HepG2 (cell line): ENCODE measurements around the gene NECAB2. TPM values are rescaled to one million over a fixed set of nuclear protein-coding genes. Genes with fewer than 3 reads are reported as not detected.
A peak's percentile ranks its signal among the peaks of the same experiment; 100 is the strongest.

Experiments used
- AKAP8 ChIP-seq: sonication (generic); formaldehyde crosslinking; IDR thresholded peaks from 2 replicates; pipeline ENCODE4 v1.5.1; 2020; ENCODE audit warnings: mild to moderate bottlenecking, missing genetic modification reagents
- BCLAF1 ChIP-seq: fragments of 450-650 bp; IDR thresholded peaks from 2 replicates; pipeline ENCODE4 v1.6.1; 2017; ENCODE audit warnings: mild to moderate bottlenecking
- FOXP1 ChIP-seq, 2 experiments: fragments of 450-650 bp in 1 of 2; IDR thresholded peaks; 2 replicates each; pipeline ENCODE4 v1.6.1; 2017 to 2018; ENCODE audit warnings: antibody characterized with exemption in 1 of 2
- GFI1 ChIP-seq: sonication (generic); formaldehyde crosslinking; IDR thresholded peaks from 2 replicates; pipeline ENCODE4 v1.5.0; 2020; ENCODE audit warnings: missing genetic modification reagents, mild to moderate bottlenecking, borderline replicate concordance
- HNRNPK ChIP-seq: fragments of 200-400 bp; formaldehyde crosslinking; IDR thresholded peaks from 2 replicates; pipeline ENCODE4 v1.6.1; 2018; ENCODE audit warnings: low read length, low read depth, moderate library complexity, mild to moderate bottlenecking; ENCODE audit not compliant: poor library complexity, severe bottlenecking
- KLF11 ChIP-seq: IDR thresholded peaks from 2 replicates; pipeline ENCODE4 v1.6.1; 2016; ENCODE audit warnings: missing compliant biosample characterization
- MAFF ChIP-seq: IDR thresholded peaks from 2 replicates; pipeline ENCODE4 v1.6.1; 2011; ENCODE audit warnings: low read depth, low read length, improper control_type of control experiment
- NFATC3 ChIP-seq: sonication (generic); formaldehyde crosslinking; IDR thresholded peaks from 2 replicates; pipeline ENCODE4 v1.5.1; 2020; ENCODE audit warnings: mild to moderate bottlenecking, missing genetic modification reagents
- NFE2L2 ChIP-seq: fragments of 150-350 bp; IDR thresholded peaks from 2 replicates; pipeline ENCODE4 v1.6.1; 2014; ENCODE audit warnings: low read length
- NPAS2 ChIP-seq: sonication (generic); formaldehyde crosslinking; IDR thresholded peaks from 2 replicates; pipeline ENCODE4 v1.8.0; 2022; ENCODE audit warnings: mild to moderate bottlenecking, missing genetic modification reagents, borderline replicate concordance
- PPARG ChIP-seq: conservative IDR thresholded peaks from 2 replicates; pipeline ENCODE4 v1.6.1; 2016; ENCODE audit warnings: missing biosample characterization, missing genetic modification reagents
- SAP130 ChIP-seq: IDR thresholded peaks from 2 replicates; pipeline ENCODE4 v1.6.1; 2016; ENCODE audit warnings: low read depth
- TEF ChIP-seq: sonication (generic); formaldehyde crosslinking; IDR thresholded peaks from 2 replicates; pipeline ENCODE4 v1.5.0; 2020; ENCODE audit warnings: missing genetic modification reagents
- ZFP91 ChIP-seq: sonication (generic); formaldehyde crosslinking; IDR thresholded peaks from 2 replicates; pipeline ENCODE4 v1.9.0; 2022; ENCODE audit warnings: missing genetic modification reagents, mild to moderate bottlenecking, borderline replicate concordance
- ZFYVE20 ChIP-seq: sonication (generic); formaldehyde crosslinking; IDR thresholded peaks from 2 replicates; pipeline ENCODE4 v1.8.0; 2023; ENCODE audit warnings: low read depth, mild to moderate bottlenecking, moderate library complexity, missing genetic modification reagents, borderline replicate concordance
- ZMYM4 ChIP-seq: sonication (generic); formaldehyde crosslinking; IDR thresholded peaks from 2 replicates; pipeline ENCODE4 v1.8.1; 2023; ENCODE audit warnings: mild to moderate bottlenecking, missing genetic modification reagents
- ZNF333 ChIP-seq: sonication (generic); formaldehyde crosslinking; IDR thresholded peaks from 2 replicates; pipeline ENCODE4 v1.4.0; 2020; ENCODE audit warnings: mild to moderate bottlenecking, missing genetic modification reagents, borderline replicate concordance
- ZNF549 ChIP-seq: sonication (generic); formaldehyde crosslinking; IDR thresholded peaks from 2 replicates; pipeline ENCODE4 v1.5.0; 2020; ENCODE audit warnings: missing genetic modification reagents
- ZNF737 ChIP-seq: sonication (generic); formaldehyde crosslinking; IDR thresholded peaks from 2 replicates; pipeline ENCODE4 v1.5.0; 2020; ENCODE audit warnings: missing genetic modification reagents, mild to moderate bottlenecking, borderline replicate concordance
- ZNF780A ChIP-seq: sonication (generic); formaldehyde crosslinking; IDR thresholded peaks from 2 replicates; pipeline ENCODE4 v1.8.0; 2022; ENCODE audit warnings: mild to moderate bottlenecking, missing genetic modification reagents, moderate library complexity
- polyA plus RNA-seq, 8 experiments: library from polyadenylated mRNA; depleted of rRNA in 3 of 8; stranded (reverse) in 7 of 8; unstranded in 1 of 8; fragments of >200 nt; fragmentation: Illumina TruSeq in 4 of 8; extraction: Trizol in 4 of 8; gene quantifications; 2 replicates each; pipeline versions ENCODE4 v1.2.1 to v1.2.3, GENCODE V29; 2011 to 2016; ENCODE audit warnings: low read depth in 4 of 8, missing spikeins in 1 of 8, mixed read lengths in 1 of 8; ENCODE audit not compliant: insufficient read depth in 1 of 8
- total RNA-seq, 5 experiments: library from RNA; depleted of rRNA; stranded (reverse); fragments of >200 nt; fragmentation: Illumina TruSeq; extraction: Trizol; gene quantifications; 2 replicates each; pipeline ENCODE4 v1.2.3, GENCODE V29; 2016; ENCODE audit warnings: low read depth in 1 of 5
- TF ChIP-seq, protein P1 (sequence below): sonication (generic); formaldehyde crosslinking; IDR thresholded peaks from 2 replicates; pipeline ENCODE4 v1.4.0; 2020; ENCODE audit warnings: missing genetic modification reagents, borderline replicate concordance

Gene NECAB2
- total and polyA plus RNA-seq, 2 of the 13 experiments (the other 11 are each of a cell fraction or from before 2014, with no cell fraction given): 0.21 to 0.49 TPM

DNA sequence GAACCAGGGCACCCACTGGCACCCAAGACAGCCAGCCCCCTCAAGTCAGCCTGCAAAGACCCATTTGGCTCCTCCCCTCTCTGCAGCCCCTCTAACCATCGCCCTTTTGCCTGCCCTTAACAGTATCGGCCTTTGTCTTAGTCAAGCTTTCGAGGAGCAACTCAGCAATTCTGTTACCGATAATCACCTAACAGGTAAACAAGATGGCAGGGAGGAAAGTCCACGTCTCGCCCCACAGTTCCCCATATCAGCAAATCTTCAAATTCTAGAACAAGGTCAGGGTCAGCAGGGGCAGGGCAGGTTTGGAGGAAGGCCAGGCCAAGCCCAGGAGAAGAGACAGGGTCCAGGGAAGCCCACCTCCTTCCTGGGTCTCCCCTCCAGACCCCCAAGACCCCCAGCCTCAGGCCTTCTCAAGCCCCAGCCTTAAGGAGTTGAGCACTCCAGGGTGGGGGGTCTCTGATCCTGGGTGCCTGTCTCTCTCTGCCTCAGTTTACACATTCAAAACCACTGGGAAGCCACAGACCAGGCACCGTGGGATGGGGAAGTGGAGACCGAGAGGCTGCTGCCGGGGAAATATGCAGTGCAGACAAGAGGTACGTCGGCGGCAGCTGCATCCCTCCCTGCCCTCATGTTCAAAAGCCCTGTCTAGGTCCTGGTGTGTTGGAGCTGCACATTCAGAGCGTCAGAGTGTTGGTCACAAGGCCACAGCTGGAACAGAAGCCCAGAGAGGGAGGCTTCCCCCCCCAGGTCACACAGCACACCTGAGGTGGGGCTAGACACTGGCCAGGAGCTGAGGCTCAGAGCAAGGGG is 18.9 kb upstream of the NECAB2 start (continued):
- peak; percentile 70 for TF ChIP-seq ZMYM4 (CRISPR knock-in tag)
- TF ChIP-seq TEF (CRISPR knock-in tag): no peak
- peak; percentile 82 for TF ChIP-seq SAP130 (CRISPR knock-in tag)
- TF ChIP-seq FOXP1 (IDR thresholded peaks at IDR 0.05): no peak
- peak; percentile 97 for TF ChIP-seq FOXP1 (CRISPR knock-in tag; IDR thresholded peaks at IDR 0.05)
- no peak for TF ChIP-seq ZNF737 (CRISPR knock-in tag)
- TF ChIP-seq PPARG (CRISPR knock-in tag): peak; percentile 78
- TF ChIP-seq ZFP91 (CRISPR knock-in tag): peak; percentile 84
- TF ChIP-seq BCLAF1: no peak
- TF ChIP-seq ZNF333 (CRISPR knock-in tag): no peak
- TF ChIP-seq NFATC3 (CRISPR knock-in tag): no peak
- no peak for TF ChIP-seq NPAS2
- no peak for TF ChIP-seq ZFYVE20 (CRISPR knock-in tag)
- no peak for TF ChIP-seq ZNF780A (CRISPR knock-in tag)
- peak; percentile 75 for TF ChIP-seq GFI1 (CRISPR knock-in tag)
- no peak for TF ChIP-seq ZNF549 (CRISPR knock-in tag)
- TF ChIP-seq HNRNPK: no peak
- TF ChIP-seq NFE2L2: no peak
- TF ChIP-seq MAFF: peak; percentile 73
- TF ChIP-seq AKAP8 (CRISPR knock-in tag): no peak
- TF ChIP-seq, protein P1, sequence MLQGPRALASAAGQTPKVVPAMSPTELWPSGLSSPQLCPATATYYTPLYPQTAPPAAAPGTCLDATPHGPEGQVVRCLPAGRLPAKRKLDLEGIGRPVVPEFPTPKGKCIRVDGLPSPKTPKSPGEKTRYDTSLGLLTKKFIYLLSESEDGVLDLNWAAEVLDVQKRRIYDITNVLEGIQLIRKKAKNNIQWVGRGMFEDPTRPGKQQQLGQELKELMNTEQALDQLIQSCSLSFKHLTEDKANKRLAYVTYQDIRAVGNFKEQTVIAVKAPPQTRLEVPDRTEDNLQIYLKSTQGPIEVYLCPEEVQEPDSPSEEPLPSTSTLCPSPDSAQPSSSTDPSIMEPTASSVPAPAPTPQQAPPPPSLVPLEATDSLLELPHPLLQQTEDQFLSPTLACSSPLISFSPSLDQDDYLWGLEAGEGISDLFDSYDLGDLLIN (CRISPR knock-in tag): no peak
- no peak for TF ChIP-seq KLF11
